GM19238 (cell line): ENCODE data around the gene LLGL2.
"Not testable (repeated sequence)": the region's sequence is repeated elsewhere in the genome, so short reads cannot be mapped to it uniquely, and the experiment has no call there.

ENCODE experiments used
- DNase-seq: peaks from one replicate; pipeline ENCODE4 v3.0.0; 2011; ENCODE audit warnings: low spot score; ENCODE audit not compliant: insufficient read length

The LLGL2 gene

GRCh38 chr17:75506134-75506533 lies 19.4 kb upstream of the LLGL2 start:
- no peak for DNase-seq

GRCh38 chr17:75506888-75507287 lies 18.6 kb upstream of the LLGL2 start:
- no peak for DNase-seq

DNA sequence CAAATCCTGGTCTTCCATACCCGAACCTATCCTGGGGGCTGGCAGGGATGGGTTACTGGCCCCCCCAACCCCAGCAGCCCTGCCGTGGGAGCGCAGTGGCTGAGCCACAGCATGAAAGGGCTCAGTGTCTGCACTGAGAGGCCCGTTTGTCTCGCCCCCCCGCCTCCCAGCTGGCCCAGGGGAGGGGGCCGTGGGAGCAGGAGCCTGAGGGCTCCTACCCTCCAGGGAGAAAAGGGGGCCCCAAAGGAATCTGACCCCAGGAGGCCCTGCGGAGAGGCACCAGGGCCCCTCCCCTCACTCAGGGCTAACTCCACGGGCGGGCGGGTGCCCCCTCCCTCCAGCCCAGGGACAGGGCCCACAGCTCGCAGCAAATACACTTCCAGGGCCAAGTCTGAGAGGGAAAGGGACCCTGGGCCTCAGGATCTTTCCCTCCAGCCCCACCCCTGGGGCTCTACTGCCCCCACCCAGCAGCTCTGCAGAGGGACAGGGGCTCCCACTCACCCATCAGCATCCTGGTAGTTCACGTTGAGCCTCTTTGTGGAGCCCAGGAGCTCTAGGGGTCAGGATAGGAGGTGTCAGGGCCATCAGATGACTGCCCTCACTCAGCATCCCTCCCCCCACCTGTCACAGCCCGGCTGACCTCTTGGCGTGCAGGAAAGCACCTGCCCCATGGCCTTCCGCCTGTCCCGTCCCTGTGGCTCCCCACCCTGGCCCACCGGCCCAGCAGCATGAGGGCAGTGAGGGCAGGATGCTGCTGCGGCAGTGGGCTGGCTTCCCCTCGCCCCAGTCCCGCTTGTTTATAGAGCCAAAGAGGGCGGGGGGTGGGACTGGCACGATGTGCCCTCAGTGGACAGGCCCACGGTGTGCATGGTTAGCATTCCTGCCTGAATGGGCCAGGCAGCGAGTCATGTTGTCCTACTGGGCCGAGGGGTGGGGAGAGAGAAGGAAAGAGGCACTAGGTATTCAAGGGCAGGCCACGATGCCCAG lies 17.5 kb upstream of the LLGL2 start:
- DNase-seq = no peak

DNA sequence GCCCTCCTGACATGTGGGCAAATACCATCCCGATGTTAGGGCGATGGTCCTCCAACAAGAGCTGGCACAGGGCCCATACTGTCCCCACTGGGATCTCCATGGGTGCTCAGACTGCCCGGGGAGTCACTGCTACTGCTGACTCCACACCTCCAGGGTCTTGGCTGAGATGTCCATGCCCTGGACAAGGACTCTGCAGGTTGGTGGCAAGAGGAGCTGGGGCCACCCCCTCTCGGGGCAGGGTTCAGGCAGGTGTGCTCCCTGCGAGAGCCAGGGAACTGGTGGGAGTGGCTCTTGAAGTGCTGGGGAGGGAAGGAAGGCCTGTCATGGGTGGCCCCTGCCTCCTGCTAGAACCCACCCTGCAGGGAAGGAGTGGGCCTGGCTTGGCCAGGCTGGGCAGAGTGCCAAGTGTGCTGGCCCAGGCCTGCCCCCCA lies 16.6 kb upstream of the LLGL2 start:
- no peak for DNase-seq

- no peak for DNase-seq
Measured at GRCh38 chr17:75509528-75510258, 15.8 kb upstream of the LLGL2 start.

DNA sequence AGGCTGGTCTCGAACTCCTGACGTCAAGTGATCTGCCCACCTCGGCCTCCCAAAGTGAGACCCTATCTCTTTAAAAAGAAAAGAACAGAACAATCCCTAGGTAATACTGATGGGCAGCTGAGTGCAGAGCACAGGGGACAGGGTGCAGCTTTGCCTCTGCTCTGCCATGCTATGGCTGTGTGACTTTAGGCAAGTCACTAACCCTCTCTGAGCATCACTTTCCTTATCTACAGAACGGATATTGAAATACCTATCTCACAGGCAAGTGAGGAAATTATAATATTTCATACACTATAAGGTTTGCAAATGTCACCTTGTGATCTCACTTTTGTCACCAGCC lies 14.3 kb upstream of the LLGL2 start:
- DNase-seq = no peak

GRCh38 chr17:75511610-75512575 lies 13.6 kb upstream of the LLGL2 start:
- no peak for DNase-seq

- DNase-seq = no peak
Measured at GRCh38 chr17:75512926-75513640, 12.4 kb upstream of the LLGL2 start.

DNA sequence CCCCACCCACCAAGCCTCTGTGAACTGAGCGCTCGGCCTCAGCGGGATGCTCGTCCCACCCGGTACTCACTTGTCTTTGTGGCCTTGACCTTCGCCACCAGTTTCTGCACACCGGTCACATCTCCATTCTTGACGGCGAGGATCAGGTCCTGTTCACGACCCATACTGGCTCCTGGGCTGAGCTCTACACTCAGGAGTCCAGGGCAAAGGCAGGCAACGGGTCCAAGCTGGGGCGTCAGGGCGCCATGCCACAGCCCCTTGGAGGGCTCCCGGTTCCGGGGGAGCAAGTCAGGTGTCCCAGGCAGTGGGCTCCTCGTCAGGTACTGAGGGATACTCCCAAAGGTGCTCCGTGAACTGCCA lies 11.9 kb upstream of the LLGL2 start:
- DNase-seq = no peak

DNA sequence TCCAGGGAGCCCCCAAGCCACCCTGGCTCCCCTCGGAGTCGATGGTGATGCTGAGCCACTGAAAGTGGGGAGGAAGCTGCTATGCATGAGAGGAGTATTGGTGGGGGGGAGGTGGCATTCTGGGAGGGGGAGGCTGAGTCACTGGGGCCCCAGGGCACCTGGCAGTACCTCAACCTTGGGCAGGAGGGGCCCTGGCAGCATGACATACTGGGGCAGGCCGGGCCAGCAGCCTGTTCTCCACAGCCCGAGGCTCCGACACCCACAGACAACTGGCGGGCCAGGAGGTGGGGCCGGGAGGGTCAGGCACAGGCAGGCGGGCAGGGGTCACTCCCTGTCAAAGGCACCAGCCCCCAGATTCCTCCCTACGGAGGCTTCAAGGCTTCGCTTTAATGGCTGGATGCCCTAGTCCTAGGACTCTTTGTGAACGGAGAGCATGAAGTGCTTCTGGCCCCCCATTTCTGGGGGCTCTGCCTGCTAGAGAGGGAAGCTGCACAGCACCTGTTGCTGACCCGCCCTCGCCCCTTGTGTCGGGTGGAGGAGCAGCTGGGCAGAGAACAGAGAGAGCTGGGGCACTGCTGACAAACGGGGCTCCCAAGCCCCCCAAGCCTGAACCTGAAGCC lies 11.1 kb upstream of the LLGL2 start:
- no peak for DNase-seq

- no peak for DNase-seq
Measured at GRCh38 chr17:75514919-75515495, 10.5 kb upstream of the LLGL2 start.

DNA sequence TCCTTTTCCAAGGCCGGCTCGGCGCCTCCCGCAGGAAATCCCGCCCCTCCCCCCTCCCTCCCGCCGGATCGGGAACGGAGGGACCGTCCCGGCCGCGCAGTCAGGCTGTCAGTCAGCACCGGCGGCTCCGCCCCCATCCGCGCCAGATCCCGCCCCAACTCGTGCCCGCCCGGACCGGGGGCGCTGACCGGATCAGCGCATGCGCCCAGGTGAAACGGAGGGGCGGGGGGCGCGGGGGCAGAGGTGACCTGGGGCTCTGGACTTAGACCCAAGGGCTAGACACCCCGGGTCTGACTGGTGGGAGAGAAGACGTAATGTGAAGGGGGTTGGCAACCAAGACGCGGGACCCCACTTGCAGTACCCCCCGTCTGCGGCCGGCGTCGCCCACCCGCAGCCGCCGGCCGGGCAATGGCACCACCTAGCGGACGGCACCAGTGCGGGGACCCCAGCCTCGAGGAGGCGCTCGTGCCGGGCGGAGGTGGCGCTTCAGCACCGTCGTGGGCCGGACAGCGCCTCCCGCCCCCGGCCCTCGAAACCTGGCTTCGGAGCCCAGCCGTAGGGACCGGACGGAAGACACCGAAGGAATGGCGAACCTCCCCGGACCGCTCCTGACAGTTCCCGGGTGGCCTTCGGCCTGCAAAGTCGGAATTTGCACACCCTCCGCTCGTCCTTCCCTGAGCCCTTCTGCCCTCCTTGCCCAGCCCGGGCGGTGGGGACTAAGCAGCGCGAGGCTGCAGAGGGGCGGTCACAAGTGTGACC lies 9.8 kb upstream of the LLGL2 start, which contains the start of gene CASKIN2:
CASKIN2 (minus strand) TSS at position 42 of the 759 bp plus-strand sequence. CDS start 1,733 bp downstream, outside the sequence.
- peak; percentile 97 for DNase-seq

DNA sequence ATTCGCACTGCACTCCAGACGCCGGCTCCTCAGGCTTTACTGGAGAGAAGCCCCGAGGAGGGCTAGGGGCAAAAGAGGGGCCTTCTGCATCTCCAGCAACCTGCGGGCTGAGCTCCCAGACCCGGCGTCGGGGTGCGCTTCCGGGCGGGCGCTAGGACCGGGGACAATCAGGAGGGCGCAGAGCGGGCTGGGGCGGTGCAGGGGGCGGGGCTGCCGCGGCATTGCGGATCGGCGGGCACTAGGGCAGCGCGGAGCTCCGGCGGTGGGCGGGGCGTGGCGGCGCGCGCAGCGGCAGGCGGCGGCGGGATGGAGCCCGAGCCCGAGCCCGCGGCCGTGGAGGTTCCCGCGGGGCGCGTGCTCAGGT lies 9.3 kb upstream of the LLGL2 start, which contains the start of gene TSEN54:
TSEN54 (plus strand) TSS at position 274 of the 364 bp plus-strand sequence; CDS start at position 307, 33 bp downstream.
- DNase-seq = peak; percentile 100

DNA sequence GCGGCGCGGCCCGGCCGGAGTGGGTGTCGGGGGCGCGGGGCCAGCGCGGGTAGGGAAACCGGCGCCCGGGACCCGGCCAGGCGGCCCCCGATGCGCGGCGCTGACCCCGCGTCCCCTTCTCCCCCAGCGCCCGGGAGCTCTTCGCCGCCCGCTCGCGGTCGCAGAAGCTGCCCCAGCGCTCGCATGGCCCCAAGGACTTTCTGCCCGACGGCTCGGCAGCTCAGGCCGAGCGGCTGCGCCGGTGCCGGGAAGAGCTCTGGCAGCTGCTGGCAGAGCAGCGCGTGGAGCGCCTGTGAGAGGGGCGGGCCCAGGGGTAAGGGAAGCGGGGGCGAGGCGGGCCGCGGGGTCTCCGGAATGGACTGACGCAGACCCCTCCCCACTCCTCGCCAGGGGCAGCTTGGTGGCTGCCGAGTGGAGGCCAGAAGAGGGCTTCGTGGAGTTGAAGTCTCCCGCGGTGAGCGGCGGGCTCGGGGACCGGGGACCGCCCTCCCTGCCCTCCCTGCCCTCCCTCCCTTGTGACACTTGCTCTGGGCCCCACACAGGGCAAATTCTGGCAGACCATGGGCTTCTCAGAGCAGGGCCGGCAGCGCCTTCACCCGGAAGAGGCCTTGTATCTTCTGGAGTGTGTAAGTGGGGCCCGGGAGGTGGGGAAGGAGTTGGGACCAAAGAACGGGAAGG lies 8.7 kb upstream of the LLGL2 start:
- DNase-seq = peak; percentile 64

DNA sequence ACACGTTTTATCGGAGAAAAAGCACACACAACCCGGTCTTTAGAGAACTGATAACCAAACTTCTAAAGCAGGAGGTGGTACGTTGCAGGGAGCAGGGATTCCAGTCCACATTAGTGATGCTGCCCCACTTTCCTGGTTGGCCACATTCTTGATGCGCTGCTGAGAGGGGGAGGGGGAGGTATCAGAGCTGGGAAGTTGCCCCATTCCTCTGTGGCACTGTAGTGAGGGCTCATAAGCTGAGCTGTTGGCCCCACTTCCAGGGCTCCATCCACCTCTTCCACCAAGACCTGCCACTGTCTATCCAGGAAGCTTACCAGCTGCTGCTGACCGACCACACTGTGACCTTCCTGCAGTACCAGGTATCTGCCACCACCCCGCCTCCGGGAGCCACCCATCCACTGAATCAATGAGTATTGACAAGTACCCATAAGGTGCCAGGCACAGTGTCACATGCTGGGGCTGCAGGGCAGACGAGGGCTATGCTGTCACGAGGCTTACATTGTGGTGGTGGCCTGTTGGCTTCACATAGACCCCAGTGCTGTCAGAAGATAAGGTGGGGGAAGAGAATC lies 8.1 kb upstream of the LLGL2 start:
- no peak for DNase-seq

DNA sequence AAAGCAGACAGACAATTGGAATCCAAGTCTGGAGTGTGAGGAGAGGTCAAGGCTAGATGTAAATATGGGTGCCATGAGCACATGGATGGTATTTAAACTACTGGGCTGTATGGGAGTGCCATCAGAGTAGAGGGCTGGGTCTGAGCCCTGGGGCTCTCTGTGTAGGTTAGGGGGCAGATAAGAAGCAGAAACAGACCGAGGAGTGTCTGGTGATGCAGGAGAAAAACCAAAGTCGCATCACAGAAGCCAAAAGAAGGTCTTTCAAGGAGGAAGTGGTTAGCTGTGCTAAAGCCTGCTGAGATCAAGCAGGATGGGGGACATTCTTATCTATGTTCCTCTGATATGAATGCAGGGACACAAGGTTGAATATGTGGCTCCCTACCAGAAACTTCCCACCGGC lies 7.3 kb upstream of the LLGL2 start:
- DNase-seq = no peak

DNA sequence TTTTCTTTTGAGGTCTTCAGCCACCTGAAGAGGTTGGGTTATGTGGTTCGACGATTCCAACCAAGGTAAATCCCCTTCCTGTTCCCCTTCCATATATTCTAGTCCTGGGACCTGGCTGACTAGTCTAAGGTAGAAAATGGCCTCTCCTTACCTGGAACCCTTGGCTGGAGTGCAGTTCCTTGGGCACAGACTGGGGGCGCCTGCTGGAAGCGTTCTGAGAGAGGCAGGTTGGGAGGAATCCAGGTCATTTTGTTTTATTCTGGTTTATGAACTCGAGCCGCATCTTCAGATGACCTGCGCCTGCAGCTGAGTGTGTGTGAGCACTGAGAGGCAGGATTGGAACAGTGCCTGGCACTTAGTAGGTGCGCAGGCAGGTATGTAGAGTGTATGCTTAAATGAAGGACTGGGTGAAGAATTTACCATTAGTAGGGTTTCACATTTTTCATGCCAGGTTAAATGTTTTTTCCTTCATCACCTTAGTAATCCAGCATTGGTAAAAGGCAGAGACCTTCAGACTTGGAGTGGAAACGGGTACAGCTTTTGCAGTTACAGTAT lies 6.4 kb upstream of the LLGL2 start:
- DNase-seq = no peak

DNA sequence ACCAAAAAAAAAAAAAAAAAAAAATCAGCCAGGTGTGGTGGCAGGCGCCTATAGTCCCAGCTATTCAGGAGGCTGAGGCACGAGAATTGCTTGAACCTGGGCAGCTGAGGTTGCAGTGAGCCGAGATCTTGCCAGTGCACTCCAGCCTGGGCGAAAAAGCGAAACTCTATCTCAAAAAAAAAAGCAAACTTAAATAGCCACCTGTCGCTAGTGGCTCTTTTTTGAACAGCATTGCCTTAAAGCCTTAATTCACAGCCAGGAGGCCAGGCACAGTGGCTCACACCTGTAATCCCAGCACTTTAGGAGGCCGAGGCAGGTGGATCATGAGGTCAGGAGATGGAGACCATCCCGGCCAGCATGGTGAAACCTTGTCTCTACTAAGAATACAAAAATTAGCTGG lies 5.1 kb upstream of the LLGL2 start:
- not testable (repeated sequence) for DNase-seq
